ENCODE results near the gene IL37.

The IL37 gene

DNA sequence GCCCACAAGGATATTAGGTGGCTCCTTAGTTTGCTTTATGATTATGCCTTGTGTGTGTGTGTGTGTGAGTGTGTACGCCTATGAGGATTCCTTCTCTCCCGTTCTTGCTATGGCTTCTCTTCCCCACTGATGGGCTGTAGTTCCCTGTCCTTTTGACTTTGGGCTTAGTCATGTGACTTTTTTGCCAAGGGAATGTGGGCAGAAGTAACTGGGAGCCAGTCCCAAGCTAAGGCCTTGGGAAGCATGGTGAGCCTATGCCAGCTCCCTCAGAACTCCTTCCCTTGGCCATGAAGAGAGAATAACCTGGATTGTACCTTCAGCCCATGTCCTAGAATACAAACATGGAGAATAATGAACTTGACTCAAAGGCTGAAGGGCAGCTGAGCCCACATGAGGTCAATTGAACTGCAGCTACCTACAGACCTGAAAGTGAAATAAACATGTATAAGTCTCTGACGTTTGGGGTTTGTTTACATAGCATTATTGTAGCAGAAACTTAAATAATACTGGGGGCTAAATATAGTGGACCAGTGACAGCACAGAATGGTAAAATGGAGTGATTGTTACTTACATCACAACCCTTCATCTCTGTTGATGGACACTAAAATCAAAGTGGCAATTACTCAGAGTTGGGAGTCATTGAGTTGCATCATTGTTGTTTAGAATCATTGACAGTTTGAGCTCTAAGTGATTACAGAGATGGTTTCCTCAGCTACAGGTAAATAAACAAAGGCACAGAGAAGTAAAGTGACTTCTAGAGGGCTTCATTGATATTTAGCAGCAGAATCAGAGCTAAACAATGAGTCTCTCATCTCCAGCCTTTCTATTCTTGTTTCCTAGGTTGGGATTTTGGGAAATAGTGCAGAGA is 51.6 kb downstream of the IL37 start:
- DNase-seq: no peak

DNA sequence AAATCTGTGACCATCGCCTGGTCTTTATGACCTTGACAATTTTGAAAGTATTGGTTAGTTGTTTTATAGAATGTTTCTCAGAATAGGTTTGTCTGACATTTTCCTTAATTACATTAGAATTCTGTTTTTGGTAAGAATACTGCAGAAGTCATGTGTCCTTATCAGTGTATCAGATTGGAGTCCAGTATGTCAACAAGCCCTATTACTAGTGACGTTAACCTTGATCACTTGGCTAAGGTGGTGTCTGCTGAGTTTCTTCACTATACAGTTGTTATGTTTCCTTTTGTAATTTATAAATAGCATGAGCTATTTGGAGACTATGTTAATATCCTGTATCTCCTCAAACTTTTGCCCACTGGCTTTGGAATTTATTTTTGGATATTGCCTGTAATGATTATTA is 56.1 kb downstream of the IL37 start:
- no peak for DNase-seq
